AG09309 (cell line): ENCODE measurements around the gene SLC17A5.
"Not testable (repeated sequence)": the region's sequence is repeated elsewhere in the genome, so short reads cannot be mapped to it uniquely, and the experiment has no call there.

Experiments
- DNase-seq: peaks from one replicate; pipeline ENCODE4 v3.0.0-alpha.2; 2010; ENCODE audit warnings: low read depth
- H3K4me3 ChIP-seq: 2 replicates; pipeline ENCODE4 v1.5.1; 2011; ENCODE audit warnings: mild to moderate bottlenecking, low read depth, low read length, moderate library complexity; ENCODE audit not compliant: control insufficient read depth
- TF ChIP-seq, protein P1 (sequence below): IDR thresholded peaks from 2 replicates; pipeline ENCODE4 v1.5.1; 2011; ENCODE audit warnings: mild to moderate bottlenecking, low read depth, low read length, inconsistent platforms; ENCODE audit not compliant: insufficient read depth, control insufficient read depth; ENCODE audit errors: missing control alignments

SLC17A5 gene

GRCh38 chr6:73624896-73625295 is 28.9 kb downstream of the SLC17A5 start:
- DNase-seq: no peak
- H3K4me3 ChIP-seq: no peak overlapping the region
- TF ChIP-seq, protein P1, sequence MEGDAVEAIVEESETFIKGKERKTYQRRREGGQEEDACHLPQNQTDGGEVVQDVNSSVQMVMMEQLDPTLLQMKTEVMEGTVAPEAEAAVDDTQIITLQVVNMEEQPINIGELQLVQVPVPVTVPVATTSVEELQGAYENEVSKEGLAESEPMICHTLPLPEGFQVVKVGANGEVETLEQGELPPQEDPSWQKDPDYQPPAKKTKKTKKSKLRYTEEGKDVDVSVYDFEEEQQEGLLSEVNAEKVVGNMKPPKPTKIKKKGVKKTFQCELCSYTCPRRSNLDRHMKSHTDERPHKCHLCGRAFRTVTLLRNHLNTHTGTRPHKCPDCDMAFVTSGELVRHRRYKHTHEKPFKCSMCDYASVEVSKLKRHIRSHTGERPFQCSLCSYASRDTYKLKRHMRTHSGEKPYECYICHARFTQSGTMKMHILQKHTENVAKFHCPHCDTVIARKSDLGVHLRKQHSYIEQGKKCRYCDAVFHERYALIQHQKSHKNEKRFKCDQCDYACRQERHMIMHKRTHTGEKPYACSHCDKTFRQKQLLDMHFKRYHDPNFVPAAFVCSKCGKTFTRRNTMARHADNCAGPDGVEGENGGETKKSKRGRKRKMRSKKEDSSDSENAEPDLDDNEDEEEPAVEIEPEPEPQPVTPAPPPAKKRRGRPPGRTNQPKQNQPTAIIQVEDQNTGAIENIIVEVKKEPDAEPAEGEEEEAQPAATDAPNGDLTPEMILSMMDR: no peak

DNA sequence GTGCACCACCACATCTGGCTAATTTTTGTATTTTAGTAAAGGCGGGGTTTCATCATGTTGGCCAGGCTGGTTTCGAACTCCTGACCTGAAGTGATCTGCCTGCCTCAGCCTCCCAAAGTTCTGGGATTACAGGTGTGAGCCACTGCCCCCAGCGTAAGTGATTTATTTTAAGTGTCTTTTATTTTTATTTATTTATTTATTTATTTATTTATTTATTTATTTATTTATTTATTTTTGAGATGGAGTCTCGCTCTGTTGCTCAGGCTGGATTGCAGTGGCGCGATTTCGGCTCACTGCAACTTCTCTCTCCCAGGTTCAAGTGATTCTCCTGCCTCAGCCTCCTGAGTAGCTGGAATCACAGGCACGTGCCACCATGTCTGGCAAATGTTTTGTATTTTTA is 30.3 kb downstream of the SLC17A5 start:
- not testable (repeated sequence) for DNase-seq, H3K4me3 ChIP-seq

GRCh38 chr6:73618082-73618481 is 35.7 kb downstream of the SLC17A5 start:
- H3K4me3 ChIP-seq, DNase-seq: not testable (repeated sequence)

DNA sequence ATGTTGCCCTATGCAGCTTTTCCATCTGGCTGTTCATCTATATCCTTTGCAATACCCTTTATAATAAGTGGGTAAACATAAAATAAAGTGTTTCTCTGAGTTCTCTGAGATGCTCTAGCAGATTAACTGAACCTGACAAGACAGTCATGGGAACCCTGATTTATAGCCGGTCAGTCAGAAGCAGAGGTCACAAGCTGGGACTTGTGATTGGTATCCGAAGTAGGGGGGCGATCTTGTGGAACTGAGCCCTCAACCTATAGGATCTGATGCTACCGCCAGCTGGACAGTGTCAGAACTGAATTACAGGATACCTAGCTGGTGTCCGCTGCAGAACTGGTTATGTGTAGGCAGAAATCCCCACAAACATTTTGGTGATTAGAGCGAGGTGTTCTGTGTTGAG is 39.0 kb downstream of the SLC17A5 start:
- H3K4me3 ChIP-seq: no peak overlapping the region
- DNase-seq: no peak
- TF ChIP-seq, protein P1: no peak

GRCh38 chr6:73613806-73614536 is 39.8 kb downstream of the SLC17A5 start:
- no peak overlapping the region for H3K4me3 ChIP-seq
- TF ChIP-seq, protein P1: no peak

DNA sequence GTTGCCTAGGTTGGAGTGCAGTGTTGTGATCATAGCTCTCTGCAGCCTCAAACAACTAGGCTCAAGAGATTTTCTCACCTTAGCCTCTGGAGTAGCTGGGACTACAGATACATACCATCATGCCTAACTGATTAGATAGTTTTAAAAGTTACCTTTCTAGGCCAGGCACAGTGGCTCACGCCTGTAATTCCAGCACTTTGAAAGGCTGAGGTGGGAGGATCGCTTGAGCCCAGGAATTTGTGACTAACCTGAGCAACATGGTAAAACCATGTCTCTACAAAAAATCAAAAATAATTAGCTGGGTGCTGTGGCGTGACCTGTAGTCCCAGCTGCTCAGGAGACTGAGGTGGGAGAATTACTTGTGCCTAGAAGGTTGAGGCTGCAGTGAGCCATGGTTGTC is 41.2 kb downstream of the SLC17A5 start:
- no peak for DNase-seq
- TF ChIP-seq, protein P1: no peak

More at GRCh38 chr6:73613806-73614536, 39.8 kb downstream of the SLC17A5 start:
- DNase-seq: no peak

GRCh38 chr6:73610444-73611275 is 43.1 kb downstream of the SLC17A5 start:
- H3K4me3 ChIP-seq: no peak overlapping the region
- TF ChIP-seq, protein P1: peak; percentile 38
- DNase-seq: peak; percentile 24

More for the DNA sequence above, 41.2 kb downstream of the SLC17A5 start:
- H3K4me3 ChIP-seq: no peak overlapping the region

GRCh38 chr6:73608761-73609160 is 45.0 kb downstream of the SLC17A5 start:
- H3K4me3 ChIP-seq: no peak overlapping the region
- TF ChIP-seq, protein P1: no peak
- no peak for DNase-seq
